ENCODE data around the gene BMPER. TPM values are rescaled to one million over a fixed set of nuclear protein-coding genes. Genes with fewer than 3 reads are reported as not detected.

Gene BMPER
- polyA plus RNA-seq (2011; rRNA removed) (7.0 and 8.8 TPM in 2 replicates), polyA minus RNA-seq (2011; rRNA and poly(A)+ RNA removed) (6.4 and 7.9 TPM in 2 replicates)

DNA sequence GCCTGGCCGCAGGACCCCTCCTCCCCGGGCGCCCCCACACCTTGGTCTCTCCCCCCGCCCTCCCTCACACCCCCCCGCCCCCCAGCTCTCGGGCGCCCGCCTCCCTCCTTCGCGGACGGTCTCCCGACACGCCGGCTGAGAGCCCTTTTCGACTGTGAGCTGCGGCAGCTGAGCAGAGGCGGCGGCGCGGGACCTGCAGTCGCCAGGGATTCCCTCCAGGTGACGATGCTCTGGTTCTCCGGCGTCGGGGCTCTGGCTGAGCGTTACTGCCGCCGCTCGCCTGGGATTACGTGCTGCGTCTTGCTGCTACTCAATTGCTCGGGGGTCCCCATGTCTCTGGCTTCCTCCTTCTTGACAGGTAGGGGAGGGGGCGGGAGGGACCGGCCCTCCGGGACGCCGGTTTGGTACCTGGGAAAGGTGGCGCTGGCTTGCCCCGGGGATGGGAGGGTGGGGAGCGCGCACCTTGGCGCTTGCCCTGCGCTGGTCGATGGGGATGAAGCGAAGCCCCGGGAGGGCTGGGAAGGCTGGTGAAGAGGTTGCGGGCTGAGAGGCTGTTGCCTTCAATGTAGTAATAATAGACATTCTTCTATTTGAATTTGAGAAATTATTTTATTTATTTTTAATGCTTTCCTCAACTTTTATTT lies at the start of gene BMPER:
TSS of gene BMPER (plus strand) at position 151 of the 644 bp plus-strand sequence. CDS start at position 226, 75 bp downstream.
- Histone ChIP-seq H3K36me3 (ENCODE audit: control insufficient read depth, insufficient read depth, low read length) (no peaks in the 10 kb centered on the region), H3K4me3 (ENCODE audit: low read depth, low read length) (peak within 1 kb of the TSS; percentile 57), H3K27me3 (ENCODE audit: control insufficient read depth, insufficient read depth, low read length) (no peaks in the 10 kb centered on the region)
- DNase-seq (ENCODE audit: low read depth) = no peak
- POLR2A ChIA-PET = interaction anchor here (0.7 kb wide), 2 partner anchors 229 to 1944 kb away, joined by 10 to 15 read pairs; no protein-coding TSS in a partner anchor
- CTCF ChIA-PET = interaction anchor here (1.1 to 3.2 kb wide), 4 partner anchors 10 to 446 kb away, joined by 4 to 20 read pairs (median 8); no protein-coding TSS in a partner anchor
- no peak for TF ChIP-seq CTCF (IDR thresholded peaks at IDR 0.05; ENCODE audit: insufficient read depth, low read depth, low read length)

GRCh38 chr7:33861947-33862346 lies 43.4 kb upstream of the BMPER start:
- no peak overlapping the region for H3K4me3 ChIP-seq (ENCODE audit: low read depth, low read length)
- no peak for DNase-seq (ENCODE audit: low read depth)
- no peaks in the 10 kb centered on the region for H3K36me3 ChIP-seq (ENCODE audit: control insufficient read depth, insufficient read depth, low read length)
- CTCF ChIA-PET = interaction anchor here (1.4 to 2.7 kb wide), 2 partner anchors 33 kb away, joined by 3 to 10 read pairs; no protein-coding TSS in a partner anchor
- POLR2A ChIA-PET = no interaction called here
- TF ChIP-seq CTCF (IDR thresholded peaks at IDR 0.05; ENCODE audit: insufficient read depth, low read depth, low read length) = no peak
- no peaks in the 10 kb centered on the region for H3K27me3 ChIP-seq (ENCODE audit: control insufficient read depth, insufficient read depth, low read length)

GRCh38 chr7:33862946-33863814 lies 42.2 kb upstream of the BMPER start:
- ChIA-PET POLR2A (no interaction called here), CTCF (interaction anchor here (0.7 to 1.4 kb wide), 2 partner anchors 32 to 65 kb away, joined by 3 read pairs; no protein-coding TSS in a partner anchor)

DNA sequence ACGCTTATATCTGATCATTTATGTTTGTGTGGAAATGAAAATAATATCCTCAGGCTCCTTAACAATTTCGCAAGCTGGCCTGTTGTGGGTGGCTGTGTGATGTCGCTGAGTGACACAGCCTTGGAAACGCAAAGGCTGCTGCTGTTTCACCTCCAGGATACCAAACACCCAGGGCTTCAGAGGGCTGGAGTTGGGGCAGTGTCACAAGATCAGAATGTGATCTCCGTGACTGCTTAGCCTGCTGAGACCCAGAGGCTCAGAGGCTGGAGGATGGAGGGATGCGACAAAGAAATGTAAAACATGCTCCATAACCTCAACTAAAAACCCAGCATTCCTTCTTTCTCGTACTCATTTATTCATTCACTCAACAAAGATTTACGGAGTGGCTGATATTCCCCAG lies 37.2 kb upstream of the BMPER start:
- Histone ChIP-seq H3K4me3 (ENCODE audit: low read depth, low read length) (no peak overlapping the region), H3K27me3 (ENCODE audit: control insufficient read depth, insufficient read depth, low read length) (no peaks in the 10 kb centered on the region), H3K36me3 (ENCODE audit: control insufficient read depth, insufficient read depth, low read length) (no peaks in the 10 kb centered on the region)
- CTCF ChIA-PET = interaction anchor here (0.6 kb wide), 1 partner anchor 473 kb away, joined by 4 read pairs; no protein-coding TSS in a partner anchor
- peak; percentile 80 for DNase-seq (ENCODE audit: low read depth)
- TF ChIP-seq CTCF (IDR thresholded peaks at IDR 0.05; ENCODE audit: insufficient read depth, low read depth, low read length) = no peak
- POLR2A ChIA-PET = interaction anchor here (0.6 kb wide), 1 partner anchor 36 kb away, joined by 3 read pairs; no protein-coding TSS in a partner anchor

More at GRCh38 chr7:33862946-33863814, 42.2 kb upstream of the BMPER start:
- H3K4me3 ChIP-seq (ENCODE audit: low read depth, low read length) = no peak overlapping the region
- DNase-seq (ENCODE audit: low read depth) = no peak
- TF ChIP-seq CTCF (IDR thresholded peaks at IDR 0.05; ENCODE audit: insufficient read depth, low read depth, low read length) = no peak
- H3K36me3 ChIP-seq (ENCODE audit: control insufficient read depth, insufficient read depth, low read length) = no peaks in the 10 kb centered on the region
- H3K27me3 ChIP-seq (ENCODE audit: control insufficient read depth, insufficient read depth, low read length) = no peaks in the 10 kb centered on the region

GRCh38 chr7:33869176-33869575 lies 36.2 kb upstream of the BMPER start:
- no peak for TF ChIP-seq CTCF (IDR thresholded peaks at IDR 0.05; ENCODE audit: insufficient read depth, low read depth, low read length)
- no peaks in the 10 kb centered on the region for H3K27me3 ChIP-seq (ENCODE audit: control insufficient read depth, insufficient read depth, low read length)

More at GRCh38 chr7:33869176-33869575, 36.2 kb upstream of the BMPER start:
- ChIA-PET CTCF (no interaction called here), POLR2A (no interaction called here)
- no peak overlapping the region for H3K4me3 ChIP-seq (ENCODE audit: low read depth, low read length)
- no peak for DNase-seq (ENCODE audit: low read depth)
- no peaks in the 10 kb centered on the region for H3K36me3 ChIP-seq (ENCODE audit: control insufficient read depth, insufficient read depth, low read length)
